ENCODE results near the gene ZNF445. TPM values are rescaled to one million over a fixed set of nuclear protein-coding genes. Genes with fewer than 3 reads are reported as not detected.

Gene ZNF445
- total RNA-seq, 3 donors from 2014 or later = 5.8 to 8.9 (median 7.2) TPM

- no peak overlapping the region for H3K27ac ChIP-seq
- no peaks in the 10 kb centered on the region for H3K27me3 ChIP-seq
- no peak for DNase-seq (ENCODE audit: low spot score in 2 of 2)
- TF ChIP-seq POLR2A (IDR thresholded peaks at IDR 0.05) (no peak), POLR2AphosphoS5 (IDR thresholded peaks at IDR 0.05) (no peak), CTCF (IDR thresholded peaks at IDR 0.05) (no peak)
- H3K36me3 ChIP-seq = no peaks in the 10 kb centered on the region
- intact Hi-C loops (cut with DNase I; ENCODE audit: low total_unique reads) = no loop called here
- no peak overlapping the region for H3K4me3 ChIP-seq
- no peaks in the 10 kb centered on the region for H3K4me1 ChIP-seq
- H3K9me3 ChIP-seq = no peaks in the 10 kb centered on the region
These were observed 62.9 kb downstream of the ZNF445 start for GRCh38 chr3:44414517-44415090.

GRCh38 chr3:44412365-44412764 is 65.1 kb downstream of the ZNF445 start:
- no peaks in the 10 kb centered on the region for H3K9me3 ChIP-seq
- no peaks in the 10 kb centered on the region for H3K36me3 ChIP-seq
- H3K27me3 ChIP-seq = no peaks in the 10 kb centered on the region
- TF ChIP-seq POLR2A (IDR thresholded peaks at IDR 0.05) = no peak
- TF ChIP-seq CTCF (IDR thresholded peaks at IDR 0.05) = no peak
- no peak for TF ChIP-seq POLR2AphosphoS5 (IDR thresholded peaks at IDR 0.05)
- no peaks in the 10 kb centered on the region for H3K4me1 ChIP-seq
- DNase-seq (ENCODE audit: low spot score in 2 of 2) = no peak
- no peak overlapping the region for H3K4me3 ChIP-seq
- intact Hi-C loops (cut with DNase I; ENCODE audit: low total_unique reads) = no loop called here
- H3K27ac ChIP-seq = no peak overlapping the region

- TF ChIP-seq POLR2A (IDR thresholded peaks at IDR 0.05) (no peak), CTCF (IDR thresholded peaks at IDR 0.05) (no peak), POLR2AphosphoS5 (IDR thresholded peaks at IDR 0.05) (no peak)
- Histone ChIP-seq H3K4me3 (no peak overlapping the region), H3K27me3 (no peaks in the 10 kb centered on the region), H3K9me3 (no peaks in the 10 kb centered on the region), H3K4me1 (no peaks in the 10 kb centered on the region), H3K27ac (no peak overlapping the region), H3K36me3 (no peaks in the 10 kb centered on the region)
- intact Hi-C loops (cut with DNase I; ENCODE audit: low total_unique reads) = no loop called here
- DNase-seq (ENCODE audit: low spot score in 2 of 2) = no peak
These were observed 66.3 kb downstream of the ZNF445 start for GRCh38 chr3:44411031-44411645.

- intact Hi-C loops (cut with DNase I; ENCODE audit: low total_unique reads) = no loop called here
- Histone ChIP-seq H3K9me3 (no peaks in the 10 kb centered on the region), H3K27me3 (no peaks in the 10 kb centered on the region), H3K4me3 (no peak overlapping the region), H3K27ac (no peak overlapping the region), H3K4me1 (no peaks in the 10 kb centered on the region), H3K36me3 (no peaks in the 10 kb centered on the region)
- TF ChIP-seq CTCF (IDR thresholded peaks at IDR 0.05) = no peak
- no peak for TF ChIP-seq POLR2A (IDR thresholded peaks at IDR 0.05)
- TF ChIP-seq POLR2AphosphoS5 (IDR thresholded peaks at IDR 0.05) = no peak
- DNase-seq (ENCODE audit: low spot score in 2 of 2) = no peak
These were observed 67.6 kb downstream of the ZNF445 start for GRCh38 chr3:44409640-44410410.

- no peak overlapping the region for H3K4me3 ChIP-seq
- no peak overlapping the region for H3K27ac ChIP-seq
- no peak for DNase-seq (ENCODE audit: low spot score in 2 of 2)
- no peaks in the 10 kb centered on the region for H3K4me1 ChIP-seq
- intact Hi-C loops (cut with DNase I; ENCODE audit: low total_unique reads) = no loop called here
- H3K9me3 ChIP-seq = no peaks in the 10 kb centered on the region
- H3K36me3 ChIP-seq = no peaks in the 10 kb centered on the region
- no peaks in the 10 kb centered on the region for H3K27me3 ChIP-seq
- TF ChIP-seq POLR2A (IDR thresholded peaks at IDR 0.05) = no peak
These were observed 74.9 kb downstream of the ZNF445 start for GRCh38 chr3:44402548-44402947.
